ENCODE results near the gene HBG1. TPM values are rescaled to one million over a fixed set of nuclear protein-coding genes. Genes with fewer than 3 reads are reported as not detected.

The HBG1 gene
- total RNA-seq, 1 donor from 2014 or later = not detected

DNA sequence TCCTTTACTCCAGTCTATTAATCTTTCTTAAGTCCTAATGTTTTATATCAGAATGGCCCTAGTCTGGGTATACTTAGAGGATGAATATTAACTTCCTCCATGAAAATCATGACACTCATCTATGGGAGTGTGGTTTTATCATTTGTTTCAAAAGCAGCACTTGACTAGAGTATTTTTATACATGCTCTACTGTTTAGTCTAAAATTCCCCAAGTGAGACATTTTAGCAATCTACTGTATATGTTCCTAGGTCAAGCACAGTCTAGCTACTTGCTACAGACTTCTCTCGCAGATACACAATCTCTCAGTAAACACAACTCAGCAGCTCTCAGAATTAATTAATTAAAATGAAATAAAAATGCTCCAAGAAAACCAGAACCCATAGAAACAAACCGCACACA lies 19.9 kb downstream of the HBG1 start:
- intact Hi-C loops (cut with micrococcal nuclease) = no loop called here
- no peak for DNase-seq
- H3K27ac Mint-ChIP-seq = no peak overlapping the region

DNA sequence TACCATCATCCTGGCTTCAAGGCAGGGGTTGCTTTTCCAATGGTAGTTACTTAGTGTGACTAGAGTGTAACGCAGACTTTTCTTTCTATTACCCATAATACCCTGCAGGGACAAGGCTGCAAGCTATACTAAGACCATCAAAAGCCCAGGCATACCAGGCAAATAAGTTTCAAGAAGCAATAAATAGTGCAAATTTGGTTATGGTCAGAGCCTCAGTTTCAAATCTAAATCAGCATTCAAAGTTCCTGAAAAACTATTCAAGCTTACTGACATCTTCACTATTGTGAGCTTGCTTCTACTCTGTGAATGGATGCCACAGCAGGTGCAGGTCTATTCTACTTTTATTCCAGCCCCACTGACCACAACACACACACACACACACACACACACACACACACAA lies 20.3 kb downstream of the HBG1 start:
- intact Hi-C loops (cut with micrococcal nuclease) = no loop called here
- Mint-ChIP-seq H3K4me3 (no peak overlapping the region), H3K36me3 (ENCODE audit: low read depth) (no peaks in the 10 kb centered on the region), H3K27me3 (peaks cover under 1% of the 10 kb centered on the region), H3K27ac (no peak overlapping the region), H3K4me1 (peaks cover under 1% of the 10 kb centered on the region), H3K9me3 (no peaks in the 10 kb centered on the region)
- ChIA-PET CTCF (no interaction called here), POLR2A (no interaction called here)
- TF ChIP-seq, protein P1, sequence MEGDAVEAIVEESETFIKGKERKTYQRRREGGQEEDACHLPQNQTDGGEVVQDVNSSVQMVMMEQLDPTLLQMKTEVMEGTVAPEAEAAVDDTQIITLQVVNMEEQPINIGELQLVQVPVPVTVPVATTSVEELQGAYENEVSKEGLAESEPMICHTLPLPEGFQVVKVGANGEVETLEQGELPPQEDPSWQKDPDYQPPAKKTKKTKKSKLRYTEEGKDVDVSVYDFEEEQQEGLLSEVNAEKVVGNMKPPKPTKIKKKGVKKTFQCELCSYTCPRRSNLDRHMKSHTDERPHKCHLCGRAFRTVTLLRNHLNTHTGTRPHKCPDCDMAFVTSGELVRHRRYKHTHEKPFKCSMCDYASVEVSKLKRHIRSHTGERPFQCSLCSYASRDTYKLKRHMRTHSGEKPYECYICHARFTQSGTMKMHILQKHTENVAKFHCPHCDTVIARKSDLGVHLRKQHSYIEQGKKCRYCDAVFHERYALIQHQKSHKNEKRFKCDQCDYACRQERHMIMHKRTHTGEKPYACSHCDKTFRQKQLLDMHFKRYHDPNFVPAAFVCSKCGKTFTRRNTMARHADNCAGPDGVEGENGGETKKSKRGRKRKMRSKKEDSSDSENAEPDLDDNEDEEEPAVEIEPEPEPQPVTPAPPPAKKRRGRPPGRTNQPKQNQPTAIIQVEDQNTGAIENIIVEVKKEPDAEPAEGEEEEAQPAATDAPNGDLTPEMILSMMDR (IDR thresholded peaks at IDR 0.05) = no peak
- DNase-seq = no peak
- no peak for ATAC-seq (ENCODE audit: low read depth)

More for the DNA sequence above, 19.9 kb downstream of the HBG1 start:
- ATAC-seq (ENCODE audit: low read depth) = no peak
- CTCF ChIA-PET = no interaction called here
- Mint-ChIP-seq H3K27me3 (peaks cover 2% of the 10 kb centered on the region), H3K4me1 (peaks cover 3% of the 10 kb centered on the region), H3K9me3 (no peaks in the 10 kb centered on the region), H3K36me3 (ENCODE audit: low read depth) (no peaks in the 10 kb centered on the region), H3K4me3 (no peak overlapping the region)
- POLR2A ChIA-PET = no interaction called here
- TF ChIP-seq, protein P1 (IDR thresholded peaks at IDR 0.05) = no peak

DNA sequence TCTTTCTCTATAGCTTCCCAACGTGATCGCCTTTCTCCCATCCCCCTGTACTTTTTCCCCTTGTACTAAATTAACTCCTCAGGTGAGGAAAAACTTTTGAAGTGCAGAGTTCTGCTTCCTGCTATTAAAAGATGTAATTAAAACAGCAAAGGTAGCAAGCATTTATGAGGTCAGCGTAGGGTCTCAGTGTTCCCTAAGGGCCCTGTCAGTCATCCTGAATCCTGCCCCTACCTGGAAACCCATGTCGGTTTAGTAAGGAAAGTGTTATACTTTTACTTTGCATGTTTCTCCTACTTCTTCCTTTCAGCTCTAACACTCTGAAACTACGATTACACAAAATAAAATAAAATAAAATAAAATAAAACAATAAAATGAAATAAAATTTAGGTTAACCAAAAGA lies 21.5 kb downstream of the HBG1 start:
- Mint-ChIP-seq H3K4me3 (no peak overlapping the region), H3K9me3 (no peaks in the 10 kb centered on the region), H3K27me3 (peaks cover 2% of the 10 kb centered on the region), H3K36me3 (ENCODE audit: low read depth) (no peaks in the 10 kb centered on the region), H3K27ac (no peak overlapping the region), H3K4me1 (no peaks in the 10 kb centered on the region)
- ATAC-seq (ENCODE audit: low read depth) (no peak), DNase-seq (no peak)
- TF ChIP-seq, protein P1 (IDR thresholded peaks at IDR 0.05) = no peak
- ChIA-PET POLR2A (no interaction called here), CTCF (no interaction called here)
- intact Hi-C loops (cut with micrococcal nuclease) = no loop called here

DNA sequence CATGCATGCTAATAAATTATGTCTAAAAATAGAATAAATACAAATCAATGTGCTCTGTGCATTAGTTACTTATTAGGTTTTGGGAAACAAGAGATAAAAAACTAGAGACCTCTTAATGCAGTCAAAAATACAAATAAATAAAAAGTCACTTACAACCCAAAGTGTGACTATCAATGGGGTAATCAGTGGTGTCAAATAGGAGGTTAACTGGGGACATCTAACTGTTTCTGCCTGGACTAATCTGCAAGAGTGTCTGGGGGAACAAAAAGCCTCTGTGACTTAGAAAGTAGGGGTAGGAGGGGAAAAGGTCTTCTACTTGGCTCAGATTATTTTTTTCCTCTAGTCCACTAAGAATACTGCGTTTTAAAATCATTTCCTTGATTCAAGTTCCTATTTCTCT lies 22.0 kb downstream of the HBG1 start:
- Mint-ChIP-seq H3K27ac (no peak overlapping the region), H3K4me1 (no peaks in the 10 kb centered on the region), H3K4me3 (no peak overlapping the region), H3K36me3 (ENCODE audit: low read depth) (no peaks in the 10 kb centered on the region), H3K27me3 (peaks cover 2% of the 10 kb centered on the region), H3K9me3 (no peaks in the 10 kb centered on the region)
- DNase-seq (no peak), ATAC-seq (ENCODE audit: low read depth) (no peak)
- ChIA-PET CTCF (no interaction called here), POLR2A (no interaction called here)
- intact Hi-C loops (cut with micrococcal nuclease) = no loop called here
- TF ChIP-seq, protein P1 (IDR thresholded peaks at IDR 0.05) = no peak

DNA sequence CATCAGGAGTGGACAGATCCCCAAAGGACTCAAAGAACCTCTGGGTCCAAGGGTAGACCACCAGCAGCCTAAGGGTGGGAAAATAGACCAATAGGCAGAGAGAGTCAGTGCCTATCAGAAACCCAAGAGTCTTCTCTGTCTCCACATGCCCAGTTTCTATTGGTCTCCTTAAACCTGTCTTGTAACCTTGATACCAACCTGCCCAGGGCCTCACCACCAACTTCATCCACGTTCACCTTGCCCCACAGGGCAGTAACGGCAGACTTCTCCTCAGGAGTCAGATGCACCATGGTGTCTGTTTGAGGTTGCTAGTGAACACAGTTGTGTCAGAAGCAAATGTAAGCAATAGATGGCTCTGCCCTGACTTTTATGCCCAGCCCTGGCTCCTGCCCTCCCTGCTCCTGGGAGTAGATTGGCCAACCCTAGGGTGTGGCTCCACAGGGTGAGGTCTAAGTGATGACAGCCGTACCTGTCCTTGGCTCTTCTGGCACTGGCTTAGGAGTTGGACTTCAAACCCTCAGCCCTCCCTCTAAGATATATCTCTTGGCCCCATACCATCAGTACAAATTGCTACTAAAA lies 22.8 kb downstream of the HBG1 start, which contains the start of gene HBB:
Gene HBB (minus strand): TSS at position 340 of the 579 bp plus-strand sequence. CDS start 50 bp downstream, at position 290.
- TF ChIP-seq, protein P1 (IDR thresholded peaks at IDR 0.05) = no peak
- H3K27ac Mint-ChIP-seq = no peak within 1 kb of the TSS
- ChIA-PET CTCF (no interaction called here), POLR2A (no interaction called here)
- H3K36me3 Mint-ChIP-seq (ENCODE audit: low read depth) = no peaks in the 10 kb centered on the region
- intact Hi-C loops (cut with micrococcal nuclease) = no loop called here
- no peak for ATAC-seq (ENCODE audit: low read depth)
- peaks cover 2% of the 10 kb centered on the region for H3K27me3 Mint-ChIP-seq
- H3K4me1 Mint-ChIP-seq = no peaks in the 10 kb centered on the region
- H3K9me3 Mint-ChIP-seq = no peaks in the 10 kb centered on the region
- no peak within 1 kb of the TSS for H3K4me3 Mint-ChIP-seq
- DNase-seq = no peak
